Fibroblast of lung (primary cell): ENCODE measurements around the gene LRRC3C. TPM values are rescaled to one million over a fixed set of nuclear protein-coding genes. Genes with fewer than 3 reads are reported as not detected.

Experiments used
- DNase-seq, 2 donors: peaks; one replicate each; pipeline versions ENCODE4 v3.0.0 to v3.0.0-alpha.2; 2010; ENCODE audit warnings: low read depth in 2 of 2
- H2AFZ ChIP-seq: 2 replicates; pipeline ENCODE4 v1.5.1; 2012; ENCODE audit warnings: low read length, control low read depth, inconsistent platforms
- H3K27ac ChIP-seq: 2 replicates; pipeline ENCODE4 v1.5.1; 2011; ENCODE audit warnings: low read length, control low read depth; ENCODE audit not compliant: insufficient read depth
- H3K27me3 ChIP-seq: 2 replicates; pipeline ENCODE4 v1.5.1; 2011; ENCODE audit warnings: mild to moderate bottlenecking, low read length; ENCODE audit not compliant: control insufficient read depth, insufficient read depth
- H3K36me3 ChIP-seq: 2 replicates; pipeline ENCODE4 v1.5.1; 2011; ENCODE audit warnings: low read length; ENCODE audit not compliant: control insufficient read depth, insufficient read depth
- H3K4me1 ChIP-seq: 2 replicates; pipeline ENCODE4 v1.5.1; 2011; ENCODE audit warnings: low read length; ENCODE audit not compliant: control insufficient read depth, insufficient read depth; ENCODE audit errors: extremely low read depth
- H3K4me2 ChIP-seq: 2 replicates; pipeline ENCODE4 v1.5.1; 2011; ENCODE audit warnings: low read length, control low read depth; ENCODE audit not compliant: insufficient read depth; ENCODE audit errors: extremely low read depth
- H3K4me3 ChIP-seq, 4 experiments: fragments of 200-600 bp in 1 of 4; sonication (generic) in 1 of 4; replicated peaks in 1 of 4; 2 replicates each; pipeline ENCODE4 v1.5.1; 2011 to 2016; ENCODE audit warnings: low read length in 4 of 4, low read depth in 3 of 4, mild to moderate bottlenecking in 3 of 4, control low read depth in 2 of 4, inconsistent platforms in 1 of 4, mixed read lengths in 1 of 4; ENCODE audit not compliant: insufficient read depth in 1 of 4; ENCODE audit errors: control extremely low read depth in 1 of 4
- H3K79me2 ChIP-seq: 2 replicates; pipeline ENCODE4 v1.5.1; 2012; ENCODE audit warnings: mild to moderate bottlenecking, low read length, inconsistent platforms; ENCODE audit not compliant: control insufficient read depth, insufficient read depth
- H3K9ac ChIP-seq: 2 replicates; pipeline ENCODE4 v1.5.1; 2011; ENCODE audit warnings: mild to moderate bottlenecking, low read length, control low read depth; ENCODE audit not compliant: insufficient read depth
- H3K9me3 ChIP-seq: 2 replicates; pipeline ENCODE4 v1.5.1; 2012; ENCODE audit warnings: low read depth, low read length; ENCODE audit not compliant: control insufficient read depth, insufficient read depth
- H4K20me1 ChIP-seq: 2 replicates; pipeline ENCODE4 v1.5.1; 2011; ENCODE audit warnings: low read length; ENCODE audit not compliant: control insufficient read depth, insufficient read depth; ENCODE audit errors: extremely low read depth
- CTCF ChIP-seq, 2 donors: IDR thresholded peaks in 1 of 2; conservative IDR thresholded peaks in 1 of 2; 1 replicate in 1 of 2; 2 replicates in 1 of 2; pipeline ENCODE4 v1.5.1; 2011 to 2012; ENCODE audit warnings: low read length in 2 of 2, control low read depth in 1 of 2, inconsistent platforms in 1 of 2, low read depth in 1 of 2, mild to moderate bottlenecking in 1 of 2
- EZH2 ChIP-seq: IDR thresholded peaks from 2 replicates; pipeline ENCODE4 v1.5.1; 2012; ENCODE audit warnings: low read length, control low read depth, mild to moderate bottlenecking; ENCODE audit errors: missing control alignments
- polyA plus RNA-seq, 2 donors: library from polyadenylated mRNA; depleted of rRNA in 1 of 2; stranded (reverse) in 1 of 2; unstranded in 1 of 2; fragments of >200 nt; gene quantifications; 2 replicates each; pipeline ENCODE4 v1.2.1, GENCODE V29; 2011 to 2012; ENCODE audit warnings: missing spikeins in 1 of 2
- total RNA-seq: library from RNA; depleted of rRNA; stranded (reverse); fragments of >200 nt; gene quantifications from 2 replicates; pipeline ENCODE4 v1.2.1, GENCODE V29; 2014

The LRRC3C gene
- total and polyA plus RNA-seq, 2 donors (not counting 1 experiment from before 2014, with no cell fraction given), result not detected

- Histone ChIP-seq H3K36me3 (no peaks in the 10 kb centered on the region), H3K9ac (no peak overlapping the region), H2AFZ (no peak overlapping the region), H3K4me2 (no peak overlapping the region), H3K9me3 (no peaks in the 10 kb centered on the region), H3K27me3 (peaks cover 31% of the 10 kb centered on the region), H3K4me3 (no peak overlapping the region), H4K20me1 (no peaks in the 10 kb centered on the region), H3K4me1 (no peaks in the 10 kb centered on the region), H3K27ac (no peak overlapping the region), H3K79me2 (no peaks in the 10 kb centered on the region)
- no peak for TF ChIP-seq EZH2
- TF ChIP-seq CTCF (conservative IDR thresholded peaks at IDR 0.05 in 1 of 2, IDR thresholded peaks at IDR 0.05 in 1 of 2; ENCODE audit: low read depth in 1 of 2, low read length in 2 of 2), result no peak
- no peak for DNase-seq
Measured at GRCh38 chr17:39969375-39969774, 41.8 kb downstream of the LRRC3C start.

GRCh38 chr17:39970157-39970692 is 42.7 kb downstream of the LRRC3C start:
- TF ChIP-seq CTCF (conservative IDR thresholded peaks at IDR 0.05 in 1 of 2, IDR thresholded peaks at IDR 0.05 in 1 of 2; ENCODE audit: low read depth in 1 of 2, low read length in 2 of 2) (no peak), EZH2 (no peak)
- Histone ChIP-seq H3K79me2 (no peaks in the 10 kb centered on the region), H3K27me3 (peaks cover 31% of the 10 kb centered on the region), H2AFZ (no peak overlapping the region), H3K36me3 (no peaks in the 10 kb centered on the region), H4K20me1 (no peaks in the 10 kb centered on the region), H3K4me1 (no peaks in the 10 kb centered on the region), H3K4me2 (no peak overlapping the region), H3K4me3 (no peak overlapping the region), H3K9me3 (no peaks in the 10 kb centered on the region), H3K9ac (no peak overlapping the region), H3K27ac (no peak overlapping the region)
- no peak for DNase-seq

- no peak overlapping the region for H2AFZ ChIP-seq
- no peak overlapping the region for H3K27ac ChIP-seq
- no peaks in the 10 kb centered on the region for H3K9me3 ChIP-seq
- H3K4me1 ChIP-seq, result no peaks in the 10 kb centered on the region
- no peak overlapping the region for H3K9ac ChIP-seq
- H3K79me2 ChIP-seq, result no peaks in the 10 kb centered on the region
- H4K20me1 ChIP-seq, result no peaks in the 10 kb centered on the region
- no peak overlapping the region for H3K4me2 ChIP-seq
- DNase-seq, result no peak
- H3K4me3 ChIP-seq, result no peak overlapping the region
- peaks cover 26% of the 10 kb centered on the region for H3K27me3 ChIP-seq
- TF ChIP-seq CTCF (conservative IDR thresholded peaks at IDR 0.05 in 1 of 2, IDR thresholded peaks at IDR 0.05 in 1 of 2; ENCODE audit: low read depth in 1 of 2, low read length in 2 of 2) (no peak), EZH2 (no peak)
- no peaks in the 10 kb centered on the region for H3K36me3 ChIP-seq
Measured at GRCh38 chr17:39971076-39971603, 43.6 kb downstream of the LRRC3C start.
